ENCODE data around the gene AUTS2. TPM values are rescaled to one million over a fixed set of nuclear protein-coding genes. Genes with fewer than 3 reads are reported as not detected.

AUTS2 gene
- total and polyA plus RNA-seq, 2 experiments from 2014 or later: 32.0 to 91.0 TPM

DNA sequence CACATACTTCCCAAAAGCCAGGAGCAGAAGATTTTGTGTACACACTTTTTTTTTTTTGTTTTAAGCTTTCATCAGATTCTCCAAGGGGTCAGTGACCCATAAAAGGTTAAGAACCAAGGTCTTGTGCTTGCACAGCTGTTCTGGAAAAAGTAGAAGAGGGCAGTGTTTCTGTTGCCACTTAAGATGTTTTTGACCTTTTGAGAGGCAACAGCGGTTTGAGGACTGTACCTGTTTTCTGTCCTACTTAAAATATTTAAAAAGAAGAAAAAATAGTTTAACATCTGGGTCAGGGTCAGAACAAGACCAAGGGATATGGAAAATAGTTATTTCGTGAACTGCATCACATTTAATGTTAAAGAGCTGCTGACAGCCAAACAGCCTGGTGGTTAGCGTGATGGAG, 32.9 kb downstream of the AUTS2 start (continued):
- TF ChIP-seq, protein P1, sequence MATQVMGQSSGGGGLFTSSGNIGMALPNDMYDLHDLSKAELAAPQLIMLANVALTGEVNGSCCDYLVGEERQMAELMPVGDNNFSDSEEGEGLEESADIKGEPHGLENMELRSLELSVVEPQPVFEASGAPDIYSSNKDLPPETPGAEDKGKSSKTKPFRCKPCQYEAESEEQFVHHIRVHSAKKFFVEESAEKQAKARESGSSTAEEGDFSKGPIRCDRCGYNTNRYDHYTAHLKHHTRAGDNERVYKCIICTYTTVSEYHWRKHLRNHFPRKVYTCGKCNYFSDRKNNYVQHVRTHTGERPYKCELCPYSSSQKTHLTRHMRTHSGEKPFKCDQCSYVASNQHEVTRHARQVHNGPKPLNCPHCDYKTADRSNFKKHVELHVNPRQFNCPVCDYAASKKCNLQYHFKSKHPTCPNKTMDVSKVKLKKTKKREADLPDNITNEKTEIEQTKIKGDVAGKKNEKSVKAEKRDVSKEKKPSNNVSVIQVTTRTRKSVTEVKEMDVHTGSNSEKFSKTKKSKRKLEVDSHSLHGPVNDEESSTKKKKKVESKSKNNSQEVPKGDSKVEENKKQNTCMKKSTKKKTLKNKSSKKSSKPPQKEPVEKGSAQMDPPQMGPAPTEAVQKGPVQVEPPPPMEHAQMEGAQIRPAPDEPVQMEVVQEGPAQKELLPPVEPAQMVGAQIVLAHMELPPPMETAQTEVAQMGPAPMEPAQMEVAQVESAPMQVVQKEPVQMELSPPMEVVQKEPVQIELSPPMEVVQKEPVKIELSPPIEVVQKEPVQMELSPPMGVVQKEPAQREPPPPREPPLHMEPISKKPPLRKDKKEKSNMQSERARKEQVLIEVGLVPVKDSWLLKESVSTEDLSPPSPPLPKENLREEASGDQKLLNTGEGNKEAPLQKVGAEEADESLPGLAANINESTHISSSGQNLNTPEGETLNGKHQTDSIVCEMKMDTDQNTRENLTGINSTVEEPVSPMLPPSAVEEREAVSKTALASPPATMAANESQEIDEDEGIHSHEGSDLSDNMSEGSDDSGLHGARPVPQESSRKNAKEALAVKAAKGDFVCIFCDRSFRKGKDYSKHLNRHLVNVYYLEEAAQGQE (IDR thresholded peaks at IDR 0.05; ENCODE audit: unreplicated experiment): no peak
- TF ChIP-seq, protein P2, sequence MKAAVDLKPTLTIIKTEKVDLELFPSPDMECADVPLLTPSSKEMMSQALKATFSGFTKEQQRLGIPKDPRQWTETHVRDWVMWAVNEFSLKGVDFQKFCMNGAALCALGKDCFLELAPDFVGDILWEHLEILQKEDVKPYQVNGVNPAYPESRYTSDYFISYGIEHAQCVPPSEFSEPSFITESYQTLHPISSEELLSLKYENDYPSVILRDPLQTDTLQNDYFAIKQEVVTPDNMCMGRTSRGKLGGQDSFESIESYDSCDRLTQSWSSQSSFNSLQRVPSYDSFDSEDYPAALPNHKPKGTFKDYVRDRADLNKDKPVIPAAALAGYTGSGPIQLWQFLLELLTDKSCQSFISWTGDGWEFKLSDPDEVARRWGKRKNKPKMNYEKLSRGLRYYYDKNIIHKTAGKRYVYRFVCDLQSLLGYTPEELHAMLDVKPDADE (IDR thresholded peaks at IDR 0.05): no peak
- no peak for TF ChIP-seq CREB1 (CRISPR knock-in tag; IDR thresholded peaks at IDR 0.05; ENCODE audit: low read depth)
- no peak for TF ChIP-seq EZH2phosphoT487 (IDR thresholded peaks at IDR 0.05; ENCODE audit: unreplicated experiment)
- no peak for TF ChIP-seq ZNF114 (CRISPR knock-in tag; IDR thresholded peaks at IDR 0.05)
- TF ChIP-seq JUNB (IDR thresholded peaks at IDR 0.05; ENCODE audit: unreplicated experiment): no peak
- no peak for TF ChIP-seq EZH2 (IDR thresholded peaks at IDR 0.05; ENCODE audit: low read depth, unreplicated experiment)
- TF ChIP-seq, protein P3, sequence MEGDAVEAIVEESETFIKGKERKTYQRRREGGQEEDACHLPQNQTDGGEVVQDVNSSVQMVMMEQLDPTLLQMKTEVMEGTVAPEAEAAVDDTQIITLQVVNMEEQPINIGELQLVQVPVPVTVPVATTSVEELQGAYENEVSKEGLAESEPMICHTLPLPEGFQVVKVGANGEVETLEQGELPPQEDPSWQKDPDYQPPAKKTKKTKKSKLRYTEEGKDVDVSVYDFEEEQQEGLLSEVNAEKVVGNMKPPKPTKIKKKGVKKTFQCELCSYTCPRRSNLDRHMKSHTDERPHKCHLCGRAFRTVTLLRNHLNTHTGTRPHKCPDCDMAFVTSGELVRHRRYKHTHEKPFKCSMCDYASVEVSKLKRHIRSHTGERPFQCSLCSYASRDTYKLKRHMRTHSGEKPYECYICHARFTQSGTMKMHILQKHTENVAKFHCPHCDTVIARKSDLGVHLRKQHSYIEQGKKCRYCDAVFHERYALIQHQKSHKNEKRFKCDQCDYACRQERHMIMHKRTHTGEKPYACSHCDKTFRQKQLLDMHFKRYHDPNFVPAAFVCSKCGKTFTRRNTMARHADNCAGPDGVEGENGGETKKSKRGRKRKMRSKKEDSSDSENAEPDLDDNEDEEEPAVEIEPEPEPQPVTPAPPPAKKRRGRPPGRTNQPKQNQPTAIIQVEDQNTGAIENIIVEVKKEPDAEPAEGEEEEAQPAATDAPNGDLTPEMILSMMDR (conservative IDR thresholded peaks at IDR 0.05; ENCODE audit: low read depth in 2 of 2): no peak
- no peak for TF ChIP-seq NANOG (IDR thresholded peaks at IDR 0.05; ENCODE audit: borderline replicate concordance)
- no peak for TF ChIP-seq POLR2AphosphoS5 (IDR thresholded peaks at IDR 0.05; ENCODE audit: low read depth)

DNA sequence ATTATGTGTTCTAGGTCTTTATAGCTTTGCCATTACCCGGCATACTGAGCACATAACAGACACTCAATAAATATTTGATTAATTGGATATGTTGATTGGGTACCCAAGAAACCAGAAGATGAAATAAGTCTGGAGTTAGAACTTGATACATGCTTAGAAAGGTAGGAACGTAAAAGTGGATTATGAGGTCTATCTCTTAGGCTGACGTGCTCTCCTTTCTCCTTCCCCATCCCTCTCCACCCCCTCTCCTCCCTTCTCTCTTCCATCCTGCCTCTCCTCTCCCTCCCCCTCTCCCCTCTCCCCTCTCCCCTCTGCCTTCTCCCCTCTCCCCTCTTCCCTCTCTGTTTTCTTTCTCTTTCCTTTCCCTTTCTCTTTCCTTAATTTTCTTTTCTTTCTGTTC, 34.0 kb downstream of the AUTS2 start:
- ATAC-seq: no peak
- no peaks in the 10 kb centered on the region for H3K36me3 ChIP-seq (ENCODE audit: insufficient read depth)
- H4K20me1 ChIP-seq (replicated peaks; ENCODE audit: insufficient read depth): peaks cover 5% of the 10 kb centered on the region; the same call in 1 of the 2 replicates
- no peak overlapping the region for H3K4me2 ChIP-seq
- no peaks in the 10 kb centered on the region for H3K36me3 Mint-ChIP-seq (ENCODE audit: low read depth)
- no peak overlapping the region for H3K4me3 Mint-ChIP-seq
- H3K4me1 ChIP-seq (ENCODE audit: insufficient read depth): 0 out of 2 replicates have a peak, but pooled peaks cover 7% of the 10 kb centered on the region
- TF ChIP-seq ZNF331 (CRISPR knock-in tag; IDR thresholded peaks at IDR 0.05; ENCODE audit: low read depth): no peak
- TF ChIP-seq, protein P2 (IDR thresholded peaks at IDR 0.05): no peak
- TF ChIP-seq, protein P1 (IDR thresholded peaks at IDR 0.05; ENCODE audit: unreplicated experiment): no peak
- no peak for TF ChIP-seq POLR2AphosphoS5 (IDR thresholded peaks at IDR 0.05; ENCODE audit: low read depth)
- TF ChIP-seq JUNB (IDR thresholded peaks at IDR 0.05; ENCODE audit: unreplicated experiment): no peak
- H3K4me1 Mint-ChIP-seq: peaks cover 26% of the 10 kb centered on the region
- no peak for DNase-seq (ENCODE audit: low spot score)
- no peaks in the 10 kb centered on the region for H3K9me2 ChIP-seq (ENCODE audit: insufficient read depth)
- no peak overlapping the region for H3K27ac ChIP-seq (ENCODE audit: low read depth)
- H3F3A ChIP-seq (replicated peaks; ENCODE audit: low read depth): no peaks in the 10 kb centered on the region
- peaks cover 45% of the 10 kb centered on the region for H3K27me3 ChIP-seq (ENCODE audit: insufficient read depth)
- no peaks in the 10 kb centered on the region for H3K9me3 Mint-ChIP-seq
- H3K4me3 ChIP-seq: no peak overlapping the region
- H2AFZ ChIP-seq: no peak overlapping the region
- 0 out of 2 replicates have a peak, but pooled peaks cover 16% of the 10 kb centered on the region for H3K79me2 ChIP-seq (replicated peaks; ENCODE audit: insufficient read depth)
- no peak overlapping the region for H3K27ac Mint-ChIP-seq
- H3K27me3 Mint-ChIP-seq (ENCODE audit: insufficient read depth, low read depth, poor library complexity): no peaks in the 10 kb centered on the region

Data from GM23338 (cell line).